Skin of body (tissue), 2 donors: Measurements from ENCODE around the gene NACAD. TPM values are rescaled to one million over a fixed set of nuclear protein-coding genes. Genes with fewer than 3 reads are reported as not detected.
"Not testable (repeated sequence)": the region's sequence is repeated elsewhere in the genome, so short reads cannot be mapped to it uniquely, and the experiment has no call there.

Source experiments
- DNase-seq: peaks from one replicate; lab custom pipeline; 2025; lab: John Stamatoyannopoulos, UW
- total RNA-seq: library from RNA; depleted of rRNA; stranded (reverse); fragments of >200 nt; gene quantifications from one replicate; pipeline ENCODE4 v1.2.3, GENCODE V29; 2014

The NACAD gene
- total RNA-seq, 1 donor from 2014 or later, result 1.4 TPM

- no peak for DNase-seq
These were observed 26.2 kb upstream of the NACAD start for GRCh38 chr7:45114926-45115325.

GRCh38 chr7:45114257-45114656, 25.5 kb upstream of the NACAD start:
- DNase-seq, result not testable (repeated sequence)

- DNase-seq, result no peak
These were observed 23.9 kb upstream of the NACAD start for GRCh38 chr7:45112648-45113047.

- peak; percentile 95 for DNase-seq
These were observed 22.8 kb upstream of the NACAD start, which contains the start of gene TBRG4 for GRCh38 chr7:45111298-45112223. TBRG4 (minus strand) TSS chr7:45111697; CDS start chr7:45109237, 2,460 bp downstream.

GRCh38 chr7:45108863-45109262, 20.1 kb upstream of the NACAD start:
- no peak for DNase-seq

GRCh38 chr7:45107356-45107755, 18.6 kb upstream of the NACAD start:
- DNase-seq, result no peak

- DNase-seq, result no peak
These were observed 18.1 kb upstream of the NACAD start for GRCh38 chr7:45106820-45107219.

- no peak for DNase-seq
These were observed 16.9 kb upstream of the NACAD start for GRCh38 chr7:45105588-45106188.

- no peak for DNase-seq
These were observed 16.2 kb upstream of the NACAD start for GRCh38 chr7:45104844-45105587.

- DNase-seq, result no peak
These were observed 15.4 kb upstream of the NACAD start for GRCh38 chr7:45103958-45104843.

GRCh38 chr7:45102785-45103712, 14.3 kb upstream of the NACAD start:
- no peak for DNase-seq

GRCh38 chr7:45101748-45102147, 13.0 kb upstream of the NACAD start:
- DNase-seq, result no peak

- DNase-seq, result no peak
These were observed 12.2 kb upstream of the NACAD start for GRCh38 chr7:45100761-45101480.

GRCh38 chr7:45099891-45100760, 11.4 kb upstream of the NACAD start:
- no peak for DNase-seq

GRCh38 chr7:45098983-45099839, 10.4 kb upstream of the NACAD start:
- DNase-seq, result no peak

- no peak for DNase-seq
These were observed 4.1 kb upstream of the NACAD start for GRCh38 chr7:45092931-45093235.
